ENCODE measurements around the gene ACTR10. TPM values are rescaled to one million over a fixed set of nuclear protein-coding genes. Genes with fewer than 3 reads are reported as not detected.

The ACTR10 gene
- 33.9 TPM for polyA plus RNA-seq (2013, experiment 1 of 2)
- polyA plus RNA-seq (2013, experiment 2 of 2): 32.7 TPM

DNA sequence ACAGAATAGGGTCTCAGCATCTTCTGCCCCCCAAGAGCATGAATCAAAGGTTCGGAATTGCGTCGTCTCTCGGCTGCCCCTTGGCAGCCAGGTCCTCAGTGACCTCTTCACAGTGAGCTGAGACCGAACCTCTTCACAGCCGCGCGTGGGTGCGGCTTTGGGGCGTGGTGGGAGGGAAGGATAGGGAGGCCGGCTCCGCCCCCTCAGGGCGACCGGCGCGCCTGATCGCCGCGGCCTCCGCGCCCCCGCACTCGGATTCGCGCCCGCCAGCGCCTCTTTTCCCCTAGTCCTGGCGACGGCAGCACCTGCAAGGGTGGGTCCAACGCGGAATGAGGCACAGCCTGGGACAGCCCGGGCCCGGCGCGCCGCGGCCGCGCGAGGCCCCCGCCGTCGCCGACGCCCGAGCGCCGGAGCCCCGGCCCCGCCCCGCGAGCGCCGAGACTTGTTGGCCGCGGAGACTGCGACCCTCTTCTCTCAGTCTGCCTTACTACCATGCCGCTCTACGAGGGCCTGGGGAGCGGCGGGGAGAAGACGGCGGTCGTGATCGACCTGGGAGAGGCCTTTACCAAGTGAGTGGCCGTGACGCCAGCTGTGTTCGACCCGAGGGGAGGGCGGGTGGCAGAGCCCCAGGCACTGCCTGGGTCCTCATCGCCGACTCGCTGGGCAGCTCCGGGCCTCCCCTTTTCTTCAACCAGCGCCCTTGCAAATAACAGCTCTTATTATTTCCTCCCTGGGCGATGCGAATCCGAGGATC lies at the start of gene ACTR10:
TSS of gene ACTR10 (plus strand) at position 424 of the 754 bp plus-strand sequence. CDS start at position 493, 69 bp downstream.
- Histone ChIP-seq H3K9me3 (replicated peaks in 1 of 2; ENCODE audit: control insufficient read depth in 2 of 2, insufficient read depth in 1 of 2, low read depth in 1 of 2, low read length in 2 of 2) (peaks cover 0 to 3% of the 10 kb centered on the region in 2 donors), H3K4ac (ENCODE audit: low read length) (no peak within 1 kb of the TSS), H4K91ac (ENCODE audit: low read depth, low read length, poor library complexity) (no peak within 1 kb of the TSS), H3K9ac (ENCODE audit: low read depth, low read length, poor library complexity) (peak within 1 kb of the TSS; percentile 97), H2BK120ac (ENCODE audit: low read depth, low read length) (peak within 1 kb of the TSS; percentile 54), H3K4me1 (ENCODE audit: control insufficient read depth in 2 of 2, insufficient read depth in 1 of 2, low read depth in 1 of 2, low read length in 2 of 2) (peaks cover 0 to 10% of the 10 kb centered on the region in 2 donors), H2AK5ac (ENCODE audit: low read depth, low read length) (no peak within 1 kb of the TSS), H3K36me3 (replicated peaks in 1 of 2; ENCODE audit: control insufficient read depth in 2 of 2, insufficient read depth in 2 of 2, low read length in 2 of 2) (peaks cover 1 to 21% of the 10 kb centered on the region in 2 donors), H3K27ac (replicated peaks; ENCODE audit: low read length) (peak within 1 kb of the TSS; percentile 85), H2BK12ac (ENCODE audit: low read length) (no peak within 1 kb of the TSS), H3K4me2 (ENCODE audit: insufficient read depth, low read length, poor library complexity, severe bottlenecking) (peak within 1 kb of the TSS; percentile 69), H3K27me3 (ENCODE audit: control insufficient read depth in 3 of 3, insufficient read depth in 3 of 3, low read depth in 1 of 3, low read length in 3 of 3) (no peaks in the 10 kb centered on the region), H3K18ac (ENCODE audit: low read length) (peak within 1 kb of the TSS; percentile 94), H3K23ac (ENCODE audit: low read depth, low read length, poor library complexity) (peak within 1 kb of the TSS; percentile 90), H2BK5ac (ENCODE audit: low read length) (no peak within 1 kb of the TSS), H2AFZ (ENCODE audit: low read length) (peak within 1 kb of the TSS; percentile 97), H3K79me1 (ENCODE audit: low read depth, low read length) (peaks cover 1% of the 10 kb centered on the region), H3K4me3 (ENCODE audit: low read length in 2 of 2) (peak within 1 kb of the TSS; percentile 82 to 88), H4K8ac (ENCODE audit: low read depth, low read length) (no peak within 1 kb of the TSS), H2BK15ac (ENCODE audit: low read length) (no peak within 1 kb of the TSS), H3K14ac (ENCODE audit: low read length) (no peak within 1 kb of the TSS)
- no CpG with 5 or more reads among the region's 78 CpGs for WGBS, 2 donors (ENCODE audit: extremely low coverage in 2 of 2, insufficient read length in 2 of 2, insufficient replicate concordance in 1 of 2)
- peak; percentile 69 for DNase-seq (ENCODE audit: low spot score)

- H3K4ac ChIP-seq (ENCODE audit: low read length): no peak overlapping the region
- no peaks in the 10 kb centered on the region for H3K9me3 ChIP-seq (replicated peaks in 1 of 2; ENCODE audit: control insufficient read depth in 2 of 2, insufficient read depth in 1 of 2, low read depth in 1 of 2, low read length in 2 of 2)
- no peaks in the 10 kb centered on the region for H3K27me3 ChIP-seq (ENCODE audit: control insufficient read depth in 3 of 3, insufficient read depth in 3 of 3, low read depth in 1 of 3, low read length in 3 of 3)
- H2BK12ac ChIP-seq (ENCODE audit: low read length): no peak overlapping the region
- H3K79me1 ChIP-seq (ENCODE audit: low read depth, low read length): no peaks in the 10 kb centered on the region
- peak overlapping the region in 1 of 2 donors; percentile 71 for H3K4me3 ChIP-seq (ENCODE audit: low read length in 2 of 2)
- no peak overlapping the region for H3K9ac ChIP-seq (ENCODE audit: low read depth, low read length, poor library complexity)
- no peak overlapping the region for H3K14ac ChIP-seq (ENCODE audit: low read length)
- H2BK15ac ChIP-seq (ENCODE audit: low read length): no peak overlapping the region
- H2AFZ ChIP-seq (ENCODE audit: low read length): no peak overlapping the region
- no peak overlapping the region for H2AK5ac ChIP-seq (ENCODE audit: low read depth, low read length)
- H2BK120ac ChIP-seq (ENCODE audit: low read depth, low read length): no peak overlapping the region
- H2BK5ac ChIP-seq (ENCODE audit: low read length): no peak overlapping the region
- H3K4me2 ChIP-seq (ENCODE audit: insufficient read depth, low read length, poor library complexity, severe bottlenecking): no peak overlapping the region
- H3K4me1 ChIP-seq (ENCODE audit: control insufficient read depth in 2 of 2, insufficient read depth in 1 of 2, low read depth in 1 of 2, low read length in 2 of 2): peaks cover 9 to 10% of the 10 kb centered on the region in 2 donors
- H3K36me3 ChIP-seq (replicated peaks in 1 of 2; ENCODE audit: control insufficient read depth in 2 of 2, insufficient read depth in 2 of 2, low read length in 2 of 2): no peaks in the 10 kb centered on the region
- H4K91ac ChIP-seq (ENCODE audit: low read depth, low read length, poor library complexity): no peak overlapping the region
- WGBS, 2 donors (ENCODE audit: extremely low coverage in 2 of 2, insufficient read length in 2 of 2, insufficient replicate concordance in 1 of 2): no CpG with 5 or more reads among the region's 6 CpGs
- H3K18ac ChIP-seq (ENCODE audit: low read length): no peak overlapping the region
- no peak overlapping the region for H3K23ac ChIP-seq (ENCODE audit: low read depth, low read length, poor library complexity)
- no peak overlapping the region for H3K27ac ChIP-seq (replicated peaks; ENCODE audit: low read length)
- no peak for DNase-seq (ENCODE audit: low spot score)
- no peak overlapping the region for H4K8ac ChIP-seq (ENCODE audit: low read depth, low read length)
Measured at GRCh38 chr14:58150243-58150805, 49.6 kb upstream of the ACTR10 start.

DNA sequence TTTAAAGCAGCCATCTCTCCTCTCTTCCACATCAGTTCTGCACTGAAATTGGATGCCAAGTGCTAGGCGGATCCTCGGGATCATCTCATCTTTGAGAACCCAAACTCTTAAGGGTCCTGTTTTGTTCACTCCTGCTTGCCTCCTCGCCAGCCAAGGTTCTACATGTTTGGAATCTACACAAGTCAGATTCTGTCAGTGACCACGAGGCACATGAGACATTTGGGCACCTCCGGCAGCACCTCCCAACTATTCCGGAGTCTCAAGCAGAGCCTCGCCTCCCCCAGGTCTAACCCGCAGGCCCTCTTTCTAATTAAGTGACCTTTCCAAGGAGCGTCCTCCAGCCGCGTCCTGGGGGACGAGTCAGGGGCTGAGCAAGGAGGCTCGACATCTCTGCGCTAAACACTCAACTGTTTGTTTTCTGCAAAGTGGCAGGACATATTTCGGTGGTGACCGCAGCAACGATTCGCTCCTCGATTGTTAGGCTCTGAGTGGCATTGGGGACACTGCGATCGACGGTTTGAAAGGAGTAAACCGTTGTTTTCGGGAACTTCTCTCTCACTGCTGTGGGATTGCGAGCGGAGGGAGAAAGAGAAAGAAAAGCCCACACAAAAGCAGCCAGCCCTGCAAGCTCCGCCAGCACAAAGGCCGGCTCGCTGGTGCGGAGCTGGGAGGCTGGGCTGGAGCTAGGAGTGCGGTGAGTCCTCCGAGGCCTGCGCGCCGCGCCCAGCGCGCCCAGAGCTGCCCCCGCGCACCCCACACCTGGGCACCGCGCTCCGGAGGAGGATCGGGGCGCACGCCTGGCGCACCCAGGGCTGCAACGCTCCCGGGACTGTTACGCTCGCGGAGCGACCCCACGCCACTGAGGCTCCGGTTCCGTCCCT lies 48.6 kb upstream of the ACTR10 start:
- peak overlapping the region; percentile 93 for H3K9ac ChIP-seq (ENCODE audit: low read depth, low read length, poor library complexity)
- WGBS, 2 donors (ENCODE audit: extremely low coverage in 2 of 2, insufficient read length in 2 of 2, insufficient replicate concordance in 1 of 2): no CpG with 5 or more reads among the region's 56 CpGs

More for the DNA sequence above, 48.6 kb upstream of the ACTR10 start:
- Histone ChIP-seq H2BK15ac (ENCODE audit: low read length) (peak overlapping the region; percentile 93), H2AFZ (ENCODE audit: low read length) (peak overlapping the region; percentile 99), H3K27me3 (ENCODE audit: control insufficient read depth in 3 of 3, insufficient read depth in 3 of 3, low read depth in 1 of 3, low read length in 3 of 3) (no peaks in the 10 kb centered on the region), H3K4me1 (ENCODE audit: control insufficient read depth in 2 of 2, insufficient read depth in 1 of 2, low read depth in 1 of 2, low read length in 2 of 2) (peaks cover 9 to 10% of the 10 kb centered on the region in 2 donors), H3K14ac (ENCODE audit: low read length) (peak overlapping the region; percentile 85), H3K4me2 (ENCODE audit: insufficient read depth, low read length, poor library complexity, severe bottlenecking) (peak overlapping the region; percentile 95), H3K4me3 (ENCODE audit: low read length in 2 of 2) (peak overlapping the region; percentile 71 to 100), H3K23ac (ENCODE audit: low read depth, low read length, poor library complexity) (peak overlapping the region; percentile 87), H3K9me3 (replicated peaks in 1 of 2; ENCODE audit: control insufficient read depth in 2 of 2, insufficient read depth in 1 of 2, low read depth in 1 of 2, low read length in 2 of 2) (no peaks in the 10 kb centered on the region), H2AK5ac (ENCODE audit: low read depth, low read length) (no peak overlapping the region), H2BK120ac (ENCODE audit: low read depth, low read length) (peak overlapping the region; percentile 66), H2BK5ac (ENCODE audit: low read length) (no peak overlapping the region), H3K4ac (ENCODE audit: low read length) (peak overlapping the region; percentile 85), H3K79me1 (ENCODE audit: low read depth, low read length) (no peaks in the 10 kb centered on the region), H4K91ac (ENCODE audit: low read depth, low read length, poor library complexity) (no peak overlapping the region), H4K8ac (ENCODE audit: low read depth, low read length) (no peak overlapping the region), H3K27ac (replicated peaks; ENCODE audit: low read length) (peak overlapping the region; percentile 50), H2BK12ac (ENCODE audit: low read length) (peak overlapping the region; percentile 18), H3K18ac (ENCODE audit: low read length) (peak overlapping the region; percentile 98), H3K36me3 (replicated peaks in 1 of 2; ENCODE audit: control insufficient read depth in 2 of 2, insufficient read depth in 2 of 2, low read length in 2 of 2) (no peaks in the 10 kb centered on the region)
- peak; percentile 55 for DNase-seq (ENCODE audit: low spot score)

Measured in neuronal stem cell (in vitro differentiated cells).